HG02943 (cell line): ENCODE results near the gene C6orf62.
A peak's percentile ranks its signal among the peaks of the same experiment; 100 is the strongest.
"Not testable (repeated sequence)": the region's sequence is repeated elsewhere in the genome, so short reads cannot be mapped to it uniquely, and the experiment has no call there.

Source experiments
- ATAC-seq: cut with Tn5 transposase; IDR thresholded peaks from one replicate; pipeline ENCODE4 v1.9.1; 2021; ENCODE audit warnings: mild to moderate bottlenecking, low read depth, moderate library complexity; ENCODE audit not compliant: unreplicated experiment

The C6orf62 gene

DNA sequence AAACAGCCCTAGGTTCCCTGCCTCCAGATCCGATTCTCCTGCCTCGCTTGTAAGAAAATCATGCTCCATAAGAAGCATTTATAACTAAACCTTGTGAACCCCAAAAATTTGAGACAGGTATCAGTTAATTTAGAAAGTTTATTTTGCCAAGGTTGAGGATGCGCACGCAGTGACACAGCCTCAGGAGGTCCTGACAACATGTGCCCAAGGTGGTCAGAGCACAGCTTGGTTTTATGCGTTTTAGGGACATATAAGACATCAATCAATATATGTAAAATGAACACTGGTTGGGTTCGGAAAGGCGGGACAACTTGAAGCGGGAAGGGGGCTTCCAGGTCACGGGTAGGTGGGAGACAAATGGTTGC, 50.0 kb downstream of the C6orf62 start:
- ATAC-seq, result no peak

DNA sequence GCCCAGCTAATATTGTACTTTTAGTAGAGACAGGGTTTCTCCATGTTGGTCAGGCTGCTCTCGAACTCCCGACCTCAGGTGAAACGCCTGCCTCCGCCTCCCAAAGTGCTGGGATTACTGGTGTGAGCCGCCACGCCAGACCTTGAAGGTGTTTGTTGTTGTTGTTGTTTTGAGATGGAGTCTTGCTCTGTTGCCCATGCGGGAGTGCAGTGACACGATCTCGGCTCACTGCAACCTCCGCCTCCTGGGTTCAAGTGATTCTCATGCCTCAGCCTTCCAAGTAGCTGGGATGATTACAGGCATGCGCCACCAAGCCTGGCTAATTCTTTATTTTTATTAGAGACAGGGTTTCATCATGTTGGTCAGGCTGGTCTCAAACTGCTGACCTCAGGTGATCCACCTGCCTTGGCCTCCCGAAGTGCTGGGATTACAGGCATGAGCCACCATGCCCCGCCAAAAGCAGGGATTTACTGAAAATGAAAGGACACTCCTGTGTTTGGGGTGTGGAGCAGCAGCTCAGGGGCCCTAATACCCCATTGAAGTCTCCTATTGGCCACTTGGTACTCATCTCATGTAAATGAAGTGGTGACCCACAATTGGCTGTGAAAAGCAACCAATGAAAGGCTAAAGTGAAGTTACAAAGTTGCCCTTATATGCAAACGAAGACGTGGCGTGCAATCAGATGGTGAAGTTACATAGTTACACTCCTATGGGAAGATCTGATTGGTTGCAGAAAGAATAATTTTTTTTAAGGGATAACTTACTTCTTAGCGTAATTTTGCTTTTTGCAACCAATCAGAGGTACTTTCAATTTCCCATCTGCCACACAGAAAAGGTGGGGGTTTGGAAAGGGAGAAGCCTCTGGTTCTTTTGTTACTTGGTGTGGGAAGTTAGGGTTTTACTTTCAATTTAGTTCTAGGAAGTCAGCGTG, 50.6 kb downstream of the C6orf62 start:
- ATAC-seq, result not testable (repeated sequence)

DNA sequence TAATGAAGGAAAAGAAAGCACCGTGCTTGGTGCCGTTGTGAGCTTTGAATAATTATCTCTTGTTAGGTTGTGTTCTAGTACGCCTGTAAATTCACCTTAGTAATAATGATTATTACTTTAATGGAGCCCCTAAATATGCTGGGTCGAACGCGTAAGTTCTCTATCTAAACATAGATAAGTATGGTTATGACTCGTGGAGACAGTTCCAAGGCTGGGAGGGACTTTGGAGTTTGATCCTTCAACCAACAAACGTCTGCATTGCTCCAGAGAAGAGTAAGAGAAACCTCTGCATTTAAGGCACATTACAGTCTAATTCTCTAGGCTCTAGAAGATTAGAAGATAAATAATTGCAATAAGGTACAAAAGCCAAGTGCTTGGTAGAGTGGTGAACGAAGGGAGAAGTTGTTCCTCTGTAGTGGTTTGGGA, 51.6 kb downstream of the C6orf62 start:
- ATAC-seq, result peak; percentile 7

DNA sequence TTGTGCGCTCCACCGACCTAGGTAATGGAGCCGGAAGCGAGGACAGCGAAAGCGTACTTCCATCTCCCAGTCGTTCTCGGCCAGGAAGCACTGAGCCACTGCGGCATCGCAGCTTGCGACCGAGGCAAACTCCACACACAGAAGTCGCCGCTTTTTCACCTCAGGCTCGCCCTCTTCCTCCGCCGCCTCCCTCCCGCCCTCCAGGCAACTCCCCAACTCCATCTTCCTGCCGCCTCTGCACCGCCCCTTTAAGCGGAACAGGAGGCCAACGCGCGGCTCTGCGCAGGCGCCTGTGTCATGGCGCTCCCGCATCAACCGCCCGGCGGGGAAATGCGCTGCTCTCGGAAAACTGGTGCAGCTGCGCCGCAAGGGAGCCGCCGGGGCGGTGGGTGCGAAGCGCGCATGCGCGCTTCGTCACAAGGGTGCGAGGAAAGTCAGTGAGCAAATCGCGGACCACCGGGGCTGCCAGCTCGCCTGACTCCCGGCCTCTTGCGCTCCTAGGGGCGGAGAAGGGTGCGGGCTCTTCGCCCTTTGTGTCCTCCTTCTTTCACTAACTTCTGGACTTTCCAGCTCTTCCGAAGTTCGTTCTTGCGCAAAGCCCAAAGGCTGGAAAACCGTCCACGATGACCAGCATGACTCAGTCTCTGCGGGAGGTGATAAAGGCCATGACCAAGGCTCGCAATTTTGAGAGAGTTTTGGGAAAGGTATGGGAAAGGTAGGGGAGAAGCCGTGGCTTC, 52.1 kb downstream of the C6orf62 start, which contains the start of the genes ACOT13 and TDP2:
ACOT13 (plus strand) TSS at position 437 of the 737 bp plus-strand sequence; CDS start at position 624, 187 bp downstream.
TDP2 (minus strand) TSS at position 259 of the 737 bp plus-strand sequence; CDS start at position 222, 37 bp downstream.
- ATAC-seq, result peak; percentile 95

DNA sequence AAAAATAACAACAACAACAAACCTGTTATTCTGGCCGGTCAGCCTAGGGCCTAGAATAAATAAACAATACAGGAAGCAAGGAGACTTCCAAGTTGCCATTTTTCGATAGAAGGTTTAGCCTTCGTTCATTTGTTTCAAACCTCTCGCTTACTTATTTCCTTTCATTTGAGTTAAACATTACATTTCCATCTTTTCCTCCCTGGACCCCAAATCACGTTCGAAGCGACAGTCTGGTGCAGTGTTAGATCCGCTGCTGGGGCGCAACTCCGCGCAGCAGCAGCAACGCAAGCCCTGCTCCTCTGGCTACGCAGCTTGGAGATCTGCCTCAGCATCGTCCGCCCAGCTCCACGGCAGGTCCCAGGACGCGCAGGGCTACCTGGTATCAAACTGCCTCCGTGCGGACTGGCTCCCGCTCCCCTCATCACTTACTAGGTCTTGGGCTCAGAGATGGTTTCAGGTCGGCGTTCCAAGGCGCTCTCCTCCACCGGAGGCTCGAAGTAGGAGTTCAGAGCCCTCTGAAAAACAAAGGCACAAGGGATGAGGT, 52.8 kb downstream of the C6orf62 start:
- peak; percentile 32 for ATAC-seq

DNA sequence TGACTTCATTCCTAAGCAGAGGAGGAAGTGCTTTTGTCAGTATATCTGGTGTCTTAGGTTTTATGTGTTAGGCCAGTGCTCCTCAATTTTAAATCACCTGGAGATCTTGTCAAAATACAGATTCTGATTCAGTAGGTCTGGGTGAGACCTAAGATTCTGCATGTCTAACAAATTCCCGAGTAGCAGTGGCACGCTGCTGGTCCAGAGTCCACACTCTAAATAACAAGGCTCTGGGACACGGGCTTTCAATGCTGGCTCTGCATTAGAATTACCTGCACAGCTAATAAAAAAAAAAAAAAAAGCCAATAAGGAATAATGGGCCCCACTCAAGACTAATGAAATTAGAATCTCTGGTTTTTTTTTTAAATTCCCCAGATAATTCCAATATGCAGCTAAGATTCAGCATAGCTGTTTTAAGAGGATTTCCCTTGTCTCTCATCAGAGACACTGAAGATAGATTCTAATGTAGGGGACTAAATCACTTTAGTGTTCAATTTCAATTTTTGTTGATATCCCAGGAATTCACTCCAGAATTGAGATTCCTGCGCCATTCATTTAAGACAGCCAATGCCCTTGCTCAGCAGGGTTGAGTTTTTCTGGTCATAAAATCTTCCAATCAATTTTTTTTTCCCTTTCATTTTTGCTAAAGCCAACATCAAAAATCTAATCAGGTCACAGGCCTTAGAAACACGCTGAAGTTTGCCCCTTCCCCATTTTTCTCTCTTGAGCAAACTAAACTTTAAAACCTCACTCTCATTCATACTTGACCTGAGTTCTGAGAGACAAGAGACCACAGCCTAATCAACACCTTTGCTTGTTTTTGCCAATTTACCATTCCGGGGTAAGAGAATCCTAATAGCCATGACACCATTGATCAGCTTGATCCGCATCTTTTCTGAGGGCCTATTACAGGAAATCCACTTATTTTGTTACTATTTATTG, 54.6 kb downstream of the C6orf62 start:
- no peak for ATAC-seq

DNA sequence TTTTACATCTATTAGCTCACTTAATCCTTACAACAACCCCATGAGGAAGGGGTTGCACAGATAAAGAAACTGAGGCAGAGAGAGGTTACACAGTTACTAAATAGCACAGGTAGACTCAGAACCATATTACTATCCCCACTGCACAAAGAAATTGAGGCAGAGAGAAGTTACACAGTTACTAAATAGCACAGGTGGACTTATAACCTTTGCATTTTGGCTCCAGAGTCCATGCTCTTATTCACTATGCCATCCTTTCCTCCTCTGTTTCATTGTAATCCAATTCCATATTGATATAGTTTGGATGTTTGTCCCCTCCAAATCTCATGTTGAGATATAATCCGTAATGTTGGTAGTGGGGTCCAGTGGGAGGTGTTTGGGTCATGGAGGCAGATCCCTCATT, 55.8 kb downstream of the C6orf62 start:
- no peak for ATAC-seq

DNA sequence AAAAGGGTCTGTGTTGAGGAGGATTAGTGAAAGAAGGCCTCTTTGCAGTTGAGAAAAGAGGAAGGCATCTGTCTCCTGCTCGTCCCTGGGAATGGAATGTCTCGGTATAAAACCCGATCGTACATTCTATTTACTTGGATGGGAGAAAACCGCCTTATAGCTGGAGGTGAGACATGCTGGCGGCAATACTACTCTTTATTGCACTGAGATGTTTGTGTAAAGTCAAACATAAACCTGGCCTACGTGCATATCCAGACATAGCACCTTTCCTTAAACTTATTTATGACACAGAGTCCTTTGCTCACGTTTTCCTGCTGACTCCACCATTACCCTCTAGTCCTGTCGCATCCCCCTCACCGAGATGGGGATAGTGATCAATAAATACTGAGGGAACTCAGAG, 56.7 kb downstream of the C6orf62 start:
- no peak for ATAC-seq

DNA sequence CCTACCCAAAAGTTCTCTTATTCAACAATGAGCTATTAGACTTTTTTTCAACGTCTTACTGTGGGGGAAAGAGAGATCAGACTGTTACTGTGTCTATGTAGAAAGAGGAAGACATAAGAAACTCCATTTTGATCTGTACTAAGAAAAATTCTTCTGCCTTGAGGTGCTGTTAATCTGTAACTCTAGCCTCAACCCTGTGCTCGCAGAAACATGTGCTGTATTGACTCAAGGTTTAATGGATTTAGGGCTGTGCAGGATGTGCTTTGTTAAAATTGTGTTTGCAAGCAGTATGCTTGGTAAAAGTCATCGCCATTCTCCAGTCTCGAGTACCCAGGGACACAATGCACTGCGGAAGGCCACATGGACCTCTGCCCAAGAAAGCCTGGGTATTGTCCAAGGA, 57.2 kb downstream of the C6orf62 start:
- ATAC-seq, result not testable (repeated sequence)

DNA sequence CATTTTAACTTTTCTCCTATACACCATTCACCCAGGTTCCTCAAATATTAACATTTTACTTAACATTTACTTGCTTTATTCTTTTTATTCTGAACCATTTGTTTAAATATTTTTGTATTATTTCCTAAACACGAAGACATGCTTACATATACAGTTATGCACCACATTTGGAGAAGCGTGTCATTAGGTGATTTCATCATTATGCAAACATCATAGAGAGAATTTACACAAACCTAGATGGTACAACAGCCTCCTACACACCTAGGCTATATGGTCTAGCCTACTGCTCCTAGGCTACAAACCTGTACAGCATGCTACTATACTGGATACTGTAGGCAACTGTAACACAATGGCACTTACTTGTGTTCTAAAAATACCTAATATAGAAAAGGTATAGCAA, 58.8 kb downstream of the C6orf62 start:
- no peak for ATAC-seq

DNA sequence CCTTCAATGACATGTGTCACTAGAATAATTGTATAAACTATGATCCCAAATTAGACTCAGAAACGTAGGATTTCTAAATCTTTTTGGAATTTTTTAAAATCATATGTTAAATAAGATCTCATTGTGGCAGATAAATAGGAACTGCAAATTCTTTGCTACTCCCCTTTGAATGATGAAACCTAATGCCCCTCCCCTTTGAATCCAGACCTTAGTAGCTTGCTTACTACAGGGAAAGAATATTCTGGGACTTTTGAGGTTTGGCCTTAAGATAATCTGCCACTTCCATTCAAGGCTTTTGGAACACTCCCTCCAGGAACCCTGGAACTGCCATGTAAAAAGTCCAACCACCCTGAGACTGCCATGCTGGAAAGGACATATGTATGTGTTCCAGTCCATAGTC, 59.4 kb downstream of the C6orf62 start:
- no peak for ATAC-seq

DNA sequence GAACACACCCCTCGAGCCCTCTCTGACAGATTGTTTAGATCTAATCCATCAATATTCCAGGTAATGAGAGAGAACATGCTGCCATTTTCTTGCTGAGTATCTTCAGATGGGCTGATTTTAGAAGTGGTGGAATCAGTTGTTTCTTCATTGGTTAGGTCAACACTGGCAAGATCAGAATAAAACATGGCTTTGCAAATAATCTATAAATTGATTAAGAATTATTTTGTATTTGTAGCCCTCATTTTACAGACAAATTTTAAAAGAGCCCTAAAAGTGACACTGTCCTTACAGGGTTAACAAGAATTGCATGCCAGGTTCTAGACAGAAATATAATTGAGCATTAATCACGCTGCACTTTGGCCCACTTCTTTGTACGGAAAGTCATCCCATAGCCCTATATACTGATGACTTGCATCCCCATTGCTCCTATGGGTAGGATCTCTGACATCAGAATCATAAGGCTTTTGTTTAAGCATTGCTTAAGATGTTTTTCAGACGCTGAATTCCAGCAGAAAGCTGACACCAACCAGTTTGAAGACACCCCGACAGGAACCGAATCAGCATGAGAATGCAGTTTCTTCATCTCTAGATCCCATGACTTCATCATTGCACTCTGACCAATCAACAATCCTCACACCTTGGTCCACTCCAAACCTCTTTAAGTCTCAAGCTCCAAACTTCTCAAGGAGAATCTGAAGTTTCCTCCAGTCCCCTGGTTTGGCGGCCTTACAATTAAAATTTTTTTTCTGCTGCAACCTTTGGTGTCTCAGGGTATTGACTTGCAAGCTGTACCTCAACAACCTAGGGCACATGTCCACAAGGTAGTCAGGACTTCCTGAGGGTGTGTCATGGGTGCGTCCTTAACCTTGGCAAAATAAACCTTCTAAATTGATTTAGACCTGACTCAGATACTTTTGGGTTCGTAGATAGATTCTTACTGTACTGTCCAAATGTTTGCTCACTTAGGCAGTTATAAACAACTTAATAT, 60.1 kb downstream of the C6orf62 start:
- ATAC-seq, result no peak

DNA sequence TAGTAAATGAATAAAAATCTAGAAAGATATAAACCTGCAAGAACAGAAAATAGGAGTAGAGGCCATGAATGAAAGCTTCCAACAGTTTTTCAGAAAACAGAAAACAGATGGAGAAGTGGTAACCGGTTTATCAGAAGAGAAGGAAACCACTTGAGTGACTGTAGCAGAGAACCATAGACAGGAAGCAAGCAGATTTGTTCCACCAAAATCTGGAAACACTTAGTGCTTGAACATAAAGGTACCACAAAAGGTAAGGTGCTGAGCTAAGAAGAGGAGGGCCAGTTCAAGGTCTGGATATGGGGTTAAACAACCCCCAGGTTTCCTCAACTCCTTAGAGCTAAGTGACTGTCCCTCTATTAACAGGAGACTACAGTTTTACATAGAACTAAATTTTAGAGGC, 63.7 kb downstream of the C6orf62 start:
- no peak for ATAC-seq
